MCF 10A (cell line): ENCODE data around the gene ITGAE. TPM values are rescaled to one million over a fixed set of nuclear protein-coding genes. Genes with fewer than 3 reads are reported as not detected.
A peak's percentile ranks its signal among the peaks of the same experiment; 100 is the strongest.

ENCODE experiments used
- BruUV-seq: library from RNA; stranded (reverse); fragments of 400-500 nt; replicated peaks from 2 replicates; lab custom pipeline; 2021; lab: Mats Ljungman, UMichigan
- CTCF ChIA-PET: fragments of 300-600 bp; sonication (Branson Sonifier 250); formaldehyde crosslinking; extraction: SDS; loops from one replicate; lab custom pipeline; 2021; ENCODE audit warnings: antibody characterized with exemption, inconsistent platforms; lab: Yijun Ruan, JAX
- POLR2A ChIA-PET: fragments of 300-600, 350-650 bp; sonication (Branson Sonifier 250); formaldehyde crosslinking; extraction: SDS; loops from one replicate; lab custom pipeline; 2020; ENCODE audit warnings: antibody characterized with exemption, inconsistent platforms; lab: Yijun Ruan, JAX
- DNase-seq: peaks from one replicate; pipeline ENCODE4 v3.0.0-alpha.2; 2018; ENCODE audit not compliant: unreplicated experiment
- H3K27ac Mint-ChIP-seq: one replicate; pipeline ENCODE4 v1.8.0; 2022; ENCODE audit warnings: mild to moderate bottlenecking, low read depth, mixed read lengths; ENCODE audit not compliant: unreplicated experiment
- H3K27me3 Mint-ChIP-seq: one replicate; pipeline ENCODE4 v1.8.0; 2022; ENCODE audit warnings: mixed read lengths; ENCODE audit not compliant: insufficient read depth, unreplicated experiment
- H3K36me3 Mint-ChIP-seq: one replicate; pipeline ENCODE4 v1.8.0; 2022; ENCODE audit warnings: mild to moderate bottlenecking, moderate library complexity, mixed read lengths; ENCODE audit not compliant: insufficient read depth, unreplicated experiment
- H3K4me1 Mint-ChIP-seq: one replicate; pipeline ENCODE4 v1.8.0; 2022; ENCODE audit warnings: mixed read lengths; ENCODE audit not compliant: insufficient read depth, unreplicated experiment
- H3K4me3 Mint-ChIP-seq: one replicate; pipeline ENCODE4 v1.8.0; 2022; ENCODE audit warnings: mild to moderate bottlenecking, moderate library complexity, mixed read lengths; ENCODE audit not compliant: unreplicated experiment
- H3K9me3 Mint-ChIP-seq: one replicate; pipeline ENCODE4 v1.8.0; 2022; ENCODE audit warnings: mixed read lengths; ENCODE audit not compliant: unreplicated experiment
- CTCF ChIP-seq: fragments of 200-600 bp; IDR thresholded peaks from one replicate; pipeline ENCODE4 v1.8.0; 2022; ENCODE audit warnings: antibody characterized with exemption, mild to moderate bottlenecking; ENCODE audit not compliant: unreplicated experiment
- intact Hi-C: fragments of 100-400 bp; cut with micrococcal nuclease; formaldehyde crosslinking; loops from 2 replicates; pipeline ENCODE4 v1.14.1; 2022
- total RNA-seq: library from RNA; stranded (reverse); gene quantifications from 2 replicates; pipeline ENCODE4 v1.2.3, GENCODE V29; 2022

ITGAE gene
- total RNA-seq, 1 experiment from 2014 or later, result 26.6 TPM

- Mint-ChIP-seq H3K4me3 (no peak overlapping the region), H3K27ac (no peak overlapping the region), H3K36me3 (peaks cover 4% of the 10 kb centered on the region), H3K9me3 (peaks cover 7% of the 10 kb centered on the region), H3K4me1 (no peaks in the 10 kb centered on the region), H3K27me3 (no peaks in the 10 kb centered on the region)
- BruUV-seq, result no TSS peak
- intact Hi-C loops, result no loop called here
- DNase-seq, result no peak
- no peak for TF ChIP-seq CTCF
- ChIA-PET POLR2A (no interaction called here), CTCF (interaction anchor here (1.5 kb wide), 1 partner anchor 25 kb away, joined by 5 read pairs; the partner anchor contains the start of gene HASPIN)
Measured at GRCh38 chr17:3698139-3698538, 102.8 kb downstream of the ITGAE start.

GRCh38 chr17:3697103-3697476, 103.9 kb downstream of the ITGAE start:
- Mint-ChIP-seq H3K36me3 (no peaks in the 10 kb centered on the region), H3K27ac (no peak overlapping the region), H3K9me3 (peaks cover under 1% of the 10 kb centered on the region), H3K4me3 (no peak overlapping the region), H3K4me1 (no peaks in the 10 kb centered on the region), H3K27me3 (no peaks in the 10 kb centered on the region)
- no peak for TF ChIP-seq CTCF
- POLR2A ChIA-PET, result interaction anchor here (0.7 to 2.2 kb wide), 2 partner anchors 28 to 857 kb away, joined by 3 to 13 read pairs; partner anchors contain the start of gene EMC6
- no peak for DNase-seq
- CTCF ChIA-PET, result interaction anchor here (0.9 kb wide), 1 partner anchor 34 kb away, joined by 5 read pairs; no protein-coding TSS in a partner anchor
- intact Hi-C loops, result no loop called here
- no TSS peak for BruUV-seq

GRCh38 chr17:3695723-3696411, 105.1 kb downstream of the ITGAE start, which contains the start of gene P2RX5:
Gene P2RX5, minus strand, starts transcription at chr17:3696155. Its CDS starts 150 bp downstream, at chr17:3696005.
- Mint-ChIP-seq H3K27me3 (no peaks in the 10 kb centered on the region), H3K4me3 (peak within 1 kb of the TSS; percentile 76), H3K9me3 (no peaks in the 10 kb centered on the region), H3K4me1 (no peaks in the 10 kb centered on the region), H3K27ac (no peak within 1 kb of the TSS), H3K36me3 (no peaks in the 10 kb centered on the region)
- peak; percentile 29 for DNase-seq
- ChIA-PET CTCF (interaction anchor here (0.6 to 0.9 kb wide), 5 partner anchors 35 to 1573 kb away, joined by 3 to 5 read pairs (median 3); no protein-coding TSS in a partner anchor), POLR2A (interaction anchor here (0.6 to 2.2 kb wide), 6 partner anchors 27 to 448 kb away, joined by 3 to 13 read pairs (median 6); partner anchors contain the start of genes EMC6 and HASPIN)
- BruUV-seq, result no TSS peak
- no peak for TF ChIP-seq CTCF
- intact Hi-C loops, result no loop called here

GRCh38 chr17:3695129-3695722, 105.8 kb downstream of the ITGAE start:
- Mint-ChIP-seq H3K27me3 (no peaks in the 10 kb centered on the region), H3K9me3 (no peaks in the 10 kb centered on the region), H3K27ac (no peak overlapping the region), H3K4me1 (no peaks in the 10 kb centered on the region), H3K36me3 (no peaks in the 10 kb centered on the region), H3K4me3 (peak overlapping the region; percentile 76)
- ChIA-PET POLR2A (interaction anchor here (0.6 to 2.2 kb wide), 6 partner anchors 26 to 448 kb away, joined by 3 to 13 read pairs (median 6); partner anchors contain the start of genes EMC6 and HASPIN), CTCF (interaction anchor here (0.6 to 0.8 kb wide), 6 partner anchors 13 to 1572 kb away, joined by 3 to 4 read pairs (median 3); no protein-coding TSS in a partner anchor)
- TF ChIP-seq CTCF, result no peak
- DNase-seq, result peak; percentile 15
- BruUV-seq, result no TSS peak
- intact Hi-C loops, result no loop called here
